CD4-positive, alpha-beta T cell treated with Interleukin-10 for 1 hour (primary cell): ENCODE data around the gene CTAGE6.
"Not testable (repeated sequence)": the region's sequence is repeated elsewhere in the genome, so short reads cannot be mapped to it uniquely, and the experiment has no call there.

Experiments used
- DNase-seq: peaks from one replicate; pipeline ENCODE4 v3.0.0-alpha.2; 2020

The CTAGE6 gene

GRCh38 chr7:143757596-143757995 lies at the start of gene CTAGE6:
CTAGE6 (minus strand) TSS chr7:143757696; CDS start chr7:143757658, 38 bp downstream.
- DNase-seq = not testable (repeated sequence)

- DNase-seq = not testable (repeated sequence)
These were observed 49.2 kb upstream of the CTAGE6 start for GRCh38 chr7:143806664-143807071.

- not testable (repeated sequence) for DNase-seq
These were observed 40.4 kb upstream of the CTAGE6 start for GRCh38 chr7:143797896-143798290.

GRCh38 chr7:143797119-143797895 lies 39.8 kb upstream of the CTAGE6 start:
- DNase-seq = not testable (repeated sequence)

- DNase-seq = not testable (repeated sequence)
These were observed 38.2 kb upstream of the CTAGE6 start for GRCh38 chr7:143795653-143796052.

- DNase-seq = not testable (repeated sequence)
These were observed 35.1 kb upstream of the CTAGE6 start for GRCh38 chr7:143792633-143793032.

- not testable (repeated sequence) for DNase-seq
These were observed 28.1 kb upstream of the CTAGE6 start for GRCh38 chr7:143785415-143786182.

GRCh38 chr7:143779591-143779990 lies 22.1 kb upstream of the CTAGE6 start:
- DNase-seq = not testable (repeated sequence)

- DNase-seq = not testable (repeated sequence)
These were observed 15.4 kb upstream of the CTAGE6 start for GRCh38 chr7:143772738-143773468.

- not testable (repeated sequence) for DNase-seq
These were observed 10.0 kb upstream of the CTAGE6 start for GRCh38 chr7:143767531-143767930.

GRCh38 chr7:143765678-143766077 lies 8.2 kb upstream of the CTAGE6 start:
- not testable (repeated sequence) for DNase-seq

GRCh38 chr7:143763065-143763464 lies 5.6 kb upstream of the CTAGE6 start:
- DNase-seq = not testable (repeated sequence)

- not testable (repeated sequence) for DNase-seq
These were observed 12.2 kb downstream of the CTAGE6 start for GRCh38 chr7:143745340-143745739.

- peak; percentile 68 for DNase-seq
These were observed 20.3 kb downstream of the CTAGE6 start for GRCh38 chr7:143737037-143737819.

- DNase-seq = no peak
These were observed 21.5 kb downstream of the CTAGE6 start for GRCh38 chr7:143735962-143736361.

- DNase-seq = no peak
These were observed 23.6 kb downstream of the CTAGE6 start for GRCh38 chr7:143733876-143734275.

- DNase-seq = no peak
These were observed 29.1 kb downstream of the CTAGE6 start for GRCh38 chr7:143728333-143728862.

- not testable (repeated sequence) for DNase-seq
These were observed 29.9 kb downstream of the CTAGE6 start for GRCh38 chr7:143727561-143727960.

GRCh38 chr7:143726143-143726542 lies 31.4 kb downstream of the CTAGE6 start:
- not testable (repeated sequence) for DNase-seq

GRCh38 chr7:143720335-143720734 lies 37.2 kb downstream of the CTAGE6 start:
- not testable (repeated sequence) for DNase-seq

- not testable (repeated sequence) for DNase-seq
These were observed 41.8 kb downstream of the CTAGE6 start for GRCh38 chr7:143715543-143716193.
